Measurements from ENCODE around the gene HRH3.

Gene HRH3

GRCh38 chr20:62183426-62184142 is 36.5 kb downstream of the HRH3 start:
- no peak for DNase-seq (ENCODE audit: low spot score)
- in situ Hi-C loops (cut with MboI; ENCODE audit: low pct_unique_long_range_greater_than_20kb, low sequenced_read_pairs, unreplicated experiment) = no loop called here
- TF ChIP-seq CTCF (IDR thresholded peaks at IDR 0.05; ENCODE audit: extremely low read depth, insufficient read depth, missing control alignments) = no peak

- DNase-seq (ENCODE audit: low spot score) = peak; percentile 100
- in situ Hi-C loops (cut with MboI; ENCODE audit: low pct_unique_long_range_greater_than_20kb, low sequenced_read_pairs, unreplicated experiment) = no loop called here
- TF ChIP-seq CTCF (IDR thresholded peaks at IDR 0.05; ENCODE audit: extremely low read depth, insufficient read depth, missing control alignments) = no peak
These were observed 37.3 kb downstream of the HRH3 start, which contains the start of gene MTG2 for GRCh38 chr20:62182469-62183425. MTG2 (plus strand) TSS chr20:62183028; CDS start chr20:62193421, 10,393 bp downstream.

- in situ Hi-C loops (cut with MboI; ENCODE audit: low pct_unique_long_range_greater_than_20kb, low sequenced_read_pairs, unreplicated experiment) = no loop called here
- TF ChIP-seq CTCF (IDR thresholded peaks at IDR 0.05; ENCODE audit: extremely low read depth, insufficient read depth, missing control alignments) = no peak
- no peak for DNase-seq (ENCODE audit: low spot score)
These were observed 38.3 kb downstream of the HRH3 start for GRCh38 chr20:62181808-62182207.

- DNase-seq (ENCODE audit: low spot score) = no peak
- in situ Hi-C loops (cut with MboI; ENCODE audit: low pct_unique_long_range_greater_than_20kb, low sequenced_read_pairs, unreplicated experiment) = no loop called here
These were observed 40.9 kb downstream of the HRH3 start for GRCh38 chr20:62179162-62179504.

GRCh38 chr20:62178316-62179161 is 41.5 kb downstream of the HRH3 start:
- no peak for TF ChIP-seq CTCF (IDR thresholded peaks at IDR 0.05; ENCODE audit: extremely low read depth, insufficient read depth, missing control alignments)
- in situ Hi-C loops (cut with MboI; ENCODE audit: low pct_unique_long_range_greater_than_20kb, low sequenced_read_pairs, unreplicated experiment) = no loop called here
- no peak for DNase-seq (ENCODE audit: low spot score)

More at GRCh38 chr20:62179162-62179504, 40.9 kb downstream of the HRH3 start:
- TF ChIP-seq CTCF (IDR thresholded peaks at IDR 0.05; ENCODE audit: extremely low read depth, insufficient read depth, missing control alignments) = no peak

- TF ChIP-seq CTCF (IDR thresholded peaks at IDR 0.05; ENCODE audit: extremely low read depth, insufficient read depth, missing control alignments) = no peak
- DNase-seq (ENCODE audit: low spot score) = no peak
- in situ Hi-C loops (cut with MboI; ENCODE audit: low pct_unique_long_range_greater_than_20kb, low sequenced_read_pairs, unreplicated experiment) = no loop called here
These were observed 42.8 kb downstream of the HRH3 start for GRCh38 chr20:62177307-62177706.
